ENCODE measurements around the gene SLC35F1. TPM values are rescaled to one million over a fixed set of nuclear protein-coding genes. Genes with fewer than 3 reads are reported as not detected.

Gene SLC35F1
- total RNA-seq, 1 donor from 2014 or later = 24.3 TPM

GRCh38 chr6:118086159-118086558 is 179.1 kb downstream of the SLC35F1 start:
- no peaks in the 10 kb centered on the region for H3K27me3 Mint-ChIP-seq (ENCODE audit: insufficient read depth, low read depth)
- Histone ChIP-seq H3K4me3 (no peak overlapping the region), H3K9ac (no peak overlapping the region), H3K79me2 (ENCODE audit: low read depth) (no peaks in the 10 kb centered on the region), H3K27ac (no peak overlapping the region), H3K36me3 (no peaks in the 10 kb centered on the region), H3K4me2 (no peak overlapping the region), H2AFZ (replicated peaks) (no peak overlapping the region), H4K20me1 (ENCODE audit: low read depth) (no peaks in the 10 kb centered on the region), H3K27me3 (no peaks in the 10 kb centered on the region), H3K9me3 (ENCODE audit: low read depth) (no peaks in the 10 kb centered on the region), H3K4me1 (no peaks in the 10 kb centered on the region), H3F3A (ENCODE audit: low read depth) (no peaks in the 10 kb centered on the region)
- H3K4me3 Mint-ChIP-seq = no peak overlapping the region
- peaks cover 12% of the 10 kb centered on the region for H3K36me3 Mint-ChIP-seq
- no peak for DNase-seq (ENCODE audit: low spot score)
- no peaks in the 10 kb centered on the region for H3K4me1 Mint-ChIP-seq
- TF ChIP-seq EZH2 (IDR thresholded peaks at IDR 0.05) (no peak), CTCF (IDR thresholded peaks at IDR 0.05) (no peak), EZH2phosphoT487 (IDR thresholded peaks at IDR 0.05) (no peak)
- H3K9me3 Mint-ChIP-seq = peaks cover 20% of the 10 kb centered on the region
- H3K27ac Mint-ChIP-seq = no peak overlapping the region

- Mint-ChIP-seq H3K9me3 (peaks cover 49% of the 10 kb centered on the region), H3K27me3 (ENCODE audit: insufficient read depth, low read depth) (peaks cover 3% of the 10 kb centered on the region), H3K4me3 (no peak overlapping the region), H3K4me1 (no peaks in the 10 kb centered on the region), H3K36me3 (peaks cover 41% of the 10 kb centered on the region), H3K27ac (no peak overlapping the region)
- Histone ChIP-seq H3K4me1 (no peaks in the 10 kb centered on the region), H3K9ac (no peak overlapping the region), H3K9me3 (ENCODE audit: low read depth) (no peaks in the 10 kb centered on the region), H3K36me3 (no peaks in the 10 kb centered on the region), H4K20me1 (ENCODE audit: low read depth) (no peaks in the 10 kb centered on the region), H3K27ac (no peak overlapping the region), H3K4me2 (no peak overlapping the region), H3K27me3 (no peaks in the 10 kb centered on the region), H3K4me3 (no peak overlapping the region), H3K79me2 (ENCODE audit: low read depth) (no peaks in the 10 kb centered on the region), H2AFZ (replicated peaks) (no peak overlapping the region), H3F3A (ENCODE audit: low read depth) (no peaks in the 10 kb centered on the region)
- TF ChIP-seq EZH2 (IDR thresholded peaks at IDR 0.05) (no peak), EZH2phosphoT487 (IDR thresholded peaks at IDR 0.05) (no peak), CTCF (IDR thresholded peaks at IDR 0.05) (no peak)
- DNase-seq (ENCODE audit: low spot score) = no peak
Measured at GRCh38 chr6:118092086-118092485, 185.0 kb downstream of the SLC35F1 start.

- H3K27me3 Mint-ChIP-seq (ENCODE audit: insufficient read depth, low read depth) = no peaks in the 10 kb centered on the region
- no peaks in the 10 kb centered on the region for H3K27me3 ChIP-seq
- H3K4me3 Mint-ChIP-seq = no peak overlapping the region
- H3K4me3 ChIP-seq = no peak overlapping the region
- no peak overlapping the region for H3K4me2 ChIP-seq
- no peak overlapping the region for H3K9ac ChIP-seq
- H3F3A ChIP-seq (ENCODE audit: low read depth) = no peaks in the 10 kb centered on the region
- H2AFZ ChIP-seq (replicated peaks) = no peak overlapping the region
- H3K4me1 ChIP-seq = no peaks in the 10 kb centered on the region
- peaks cover 28% of the 10 kb centered on the region for H3K36me3 Mint-ChIP-seq
- no peak for DNase-seq (ENCODE audit: low spot score)
- H4K20me1 ChIP-seq (ENCODE audit: low read depth) = no peaks in the 10 kb centered on the region
- TF ChIP-seq EZH2phosphoT487 (IDR thresholded peaks at IDR 0.05) (no peak), CTCF (IDR thresholded peaks at IDR 0.05) (no peak), EZH2 (IDR thresholded peaks at IDR 0.05) (no peak)
- no peaks in the 10 kb centered on the region for H3K79me2 ChIP-seq (ENCODE audit: low read depth)
- no peak overlapping the region for H3K27ac Mint-ChIP-seq
- H3K36me3 ChIP-seq = no peaks in the 10 kb centered on the region
- peaks cover 11% of the 10 kb centered on the region for H3K4me1 Mint-ChIP-seq
- H3K27ac ChIP-seq = no peak overlapping the region
- peaks cover 22% of the 10 kb centered on the region for H3K9me3 Mint-ChIP-seq
- no peaks in the 10 kb centered on the region for H3K9me3 ChIP-seq (ENCODE audit: low read depth)
Measured at GRCh38 chr6:118097576-118097975, 190.5 kb downstream of the SLC35F1 start.
